ENCODE results near the gene MORC3.

Gene MORC3

GRCh38 chr21:36425286-36425685 lies 105.3 kb downstream of the MORC3 start:
- no peak for DNase-seq

Data from DMS53 (cell line).